ENCODE measurements around the gene SERINC5.
"Not testable (repeated sequence)": the region's sequence is repeated elsewhere in the genome, so short reads cannot be mapped to it uniquely, and the experiment has no call there.

Gene SERINC5

GRCh38 chr5:80255811-80256712 is at the start of gene SERINC5:
Gene SERINC5 (minus strand): TSS chr5:80256048. CDS start chr5:80255922, 126 bp downstream.
- DNase-seq, result peak; percentile 82

GRCh38 chr5:80302636-80303035 is 46.8 kb upstream of the SERINC5 start:
- DNase-seq, result no peak

- DNase-seq, result not testable (repeated sequence)
These were observed 45.5 kb upstream of the SERINC5 start for GRCh38 chr5:80301342-80301741.

GRCh38 chr5:80300796-80301195 is 44.9 kb upstream of the SERINC5 start:
- DNase-seq, result not testable (repeated sequence)

- DNase-seq, result no peak
These were observed 44.3 kb upstream of the SERINC5 start for GRCh38 chr5:80300125-80300524.

- no peak for DNase-seq
These were observed 43.8 kb upstream of the SERINC5 start for GRCh38 chr5:80299601-80300000.

- DNase-seq, result no peak
These were observed 40.3 kb upstream of the SERINC5 start for GRCh38 chr5:80296121-80296520.

GRCh38 chr5:80291761-80292160 is 35.9 kb upstream of the SERINC5 start:
- no peak for DNase-seq

GRCh38 chr5:80289320-80289719 is 33.5 kb upstream of the SERINC5 start:
- no peak for DNase-seq

GRCh38 chr5:80288177-80288576 is 32.3 kb upstream of the SERINC5 start:
- DNase-seq, result no peak

- DNase-seq, result no peak
These were observed 28.9 kb upstream of the SERINC5 start for GRCh38 chr5:80284720-80285119.

- no peak for DNase-seq
These were observed 27.5 kb upstream of the SERINC5 start for GRCh38 chr5:80283360-80283759.

GRCh38 chr5:80282054-80282453 is 26.2 kb upstream of the SERINC5 start:
- peak; percentile 44 for DNase-seq

- DNase-seq, result no peak
These were observed 21.3 kb upstream of the SERINC5 start for GRCh38 chr5:80277191-80277590.

GRCh38 chr5:80276186-80276585 is 20.3 kb upstream of the SERINC5 start:
- DNase-seq, result no peak

- DNase-seq, result peak; percentile 75
These were observed 19.5 kb upstream of the SERINC5 start for GRCh38 chr5:80275347-80275746.

GRCh38 chr5:80270543-80270942 is 14.7 kb upstream of the SERINC5 start:
- not testable (repeated sequence) for DNase-seq

GRCh38 chr5:80269991-80270438 is 14.2 kb upstream of the SERINC5 start:
- DNase-seq, result no peak

GRCh38 chr5:80268916-80269315 is 13.1 kb upstream of the SERINC5 start:
- no peak for DNase-seq

GRCh38 chr5:80266566-80266965 is 10.7 kb upstream of the SERINC5 start:
- DNase-seq, result no peak

- DNase-seq, result no peak
These were observed 4.6 kb upstream of the SERINC5 start for GRCh38 chr5:80260461-80260860.

- peak; percentile 53 for DNase-seq
These were observed 3.8 kb upstream of the SERINC5 start for GRCh38 chr5:80259511-80260203.

GRCh38 chr5:80255431-80255810 is 427 bp downstream of the SERINC5 start:
- DNase-seq, result peak; percentile 60

All from hematopoietic multipotent progenitor cell treated with erythropoietin and hydrocortisone succinate and interleukin-3 and kit ligand, for 8 days (in vitro differentiated cells).